ENCODE data around the gene PIK3C2A. TPM values are rescaled to one million over a fixed set of nuclear protein-coding genes. Genes with fewer than 3 reads are reported as not detected.

The PIK3C2A gene
- total RNA-seq, 1 donor from 2014 or later, result 41.2 TPM

- CTCF ChIA-PET, result no interaction called here
- H3K27me3 Mint-ChIP-seq, result no peaks in the 10 kb centered on the region
- no peak for TF ChIP-seq CTCF (IDR thresholded peaks at IDR 0.05)
- peaks cover 11% of the 10 kb centered on the region for H3K36me3 Mint-ChIP-seq (ENCODE audit: low read depth)
- no peak for ATAC-seq (ENCODE audit: low read depth)
- H3K4me3 Mint-ChIP-seq, result no peak overlapping the region
- H3K4me1 Mint-ChIP-seq, result peaks cover 54% of the 10 kb centered on the region
- no peak for DNase-seq
- H3K27ac Mint-ChIP-seq, result no peak overlapping the region
- POLR2A ChIA-PET, result no interaction called here
- H3K9me3 Mint-ChIP-seq, result no peaks in the 10 kb centered on the region
- intact Hi-C loops (cut with micrococcal nuclease), result loop anchor here (2.0 kb wide), 1 partner anchor 15 kb away; no protein-coding TSS in a partner anchor
Observed at GRCh38 chr11:17161515-17161914, 46.3 kb downstream of the PIK3C2A start.

- DNase-seq (no peak), ATAC-seq (ENCODE audit: low read depth) (no peak)
- Mint-ChIP-seq H3K27ac (no peak overlapping the region), H3K4me1 (peaks cover 48% of the 10 kb centered on the region), H3K27me3 (no peaks in the 10 kb centered on the region), H3K4me3 (no peak overlapping the region), H3K36me3 (ENCODE audit: low read depth) (peaks cover 16% of the 10 kb centered on the region), H3K9me3 (no peaks in the 10 kb centered on the region)
- ChIA-PET POLR2A (interaction anchor here (0.6 kb wide), 1 partner anchor 193 kb away, joined by 6 read pairs; no protein-coding TSS in a partner anchor), CTCF (no interaction called here)
- no peak for TF ChIP-seq CTCF (IDR thresholded peaks at IDR 0.05)
- intact Hi-C loops (cut with micrococcal nuclease), result no loop called here
Observed at GRCh38 chr11:17159441-17159840, 48.3 kb downstream of the PIK3C2A start.

Other genes with a start within 250 kb of the PIK3C2A start
- gene PLEKHA7, start 193.6 kb downstream of the PIK3C2A start, total RNA-seq, result 4.9 and 6.8 TPM in 2 replicates
- gene RPS13, start 130.3 kb downstream of the PIK3C2A start, total RNA-seq, result 1,617 and 1,778 TPM in 2 replicates
- 6.2 and 6.8 TPM in 2 replicates for gene NUCB2, start 68.8 kb upstream of the PIK3C2A start, total RNA-seq
- gene NCR3LG1, start 143.8 kb upstream of the PIK3C2A start, total RNA-seq, result 1.1 TPM in 2 replicates
- 0.54 and 1.2 TPM in 2 replicates for gene KCNJ11, start 180.7 kb upstream of the PIK3C2A start, total RNA-seq

Data from activated B cell treated with CpG ODN at 0.5 μM for 24 hours (primary cell).